ENCODE results near the gene CNGA3. TPM values are rescaled to one million over a fixed set of nuclear protein-coding genes. Genes with fewer than 3 reads are reported as not detected.

Gene CNGA3
- total RNA-seq, 1 experiment from 2014 or later = not detected

DNA sequence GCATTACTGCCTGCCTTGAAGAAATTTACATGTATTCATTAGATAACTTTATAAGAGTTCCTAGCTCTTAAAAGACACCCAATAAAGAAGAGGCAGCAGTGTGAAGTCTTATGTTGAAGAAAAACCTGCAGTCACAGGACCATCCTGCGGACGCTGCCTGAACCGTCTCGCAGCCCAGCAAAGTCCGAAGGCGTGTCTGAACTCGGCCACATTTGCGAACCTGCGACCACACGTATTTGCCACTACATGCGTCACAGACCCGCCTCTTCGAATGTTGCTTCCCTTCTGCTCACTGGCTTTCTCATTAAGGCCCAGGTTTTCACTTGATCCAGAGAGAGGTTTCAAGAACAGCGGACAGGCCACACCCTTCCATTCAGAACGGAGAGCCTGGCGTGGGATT lies 41.2 kb downstream of the CNGA3 start:
- Mint-ChIP-seq H3K4me1 (peaks cover 14 to 17% of the 10 kb centered on the region in 2 experiments), H3K4me3 (no peak overlapping the region), H3K9me3 (no peaks in the 10 kb centered on the region), H3K27ac (no peak overlapping the region), H3K27me3 (ENCODE audit: low read depth) (peaks cover 2% of the 10 kb centered on the region), H3K36me3 (ENCODE audit: insufficient read depth in 1 of 3, low read depth in 3 of 3) (no peaks in the 10 kb centered on the region)
- no peaks in the 10 kb centered on the region for H3K27me3 ChIP-seq (ENCODE audit: insufficient read depth, low read length)
- H4K8ac ChIP-seq (replicated peaks; ENCODE audit: insufficient read length, low read depth, low read length) = no peak overlapping the region
- H2AK5ac ChIP-seq (ENCODE audit: insufficient read length, low read length) = no peak overlapping the region
- H3K9ac ChIP-seq (ENCODE audit: extremely low read depth, insufficient read length, low read length) = no peak overlapping the region
- no peak overlapping the region for H2AFZ ChIP-seq (ENCODE audit: low read length)
- no peak overlapping the region for H2BK15ac ChIP-seq (ENCODE audit: low read depth, low read length)
- H3K56ac ChIP-seq (ENCODE audit: insufficient read length, low read depth, low read length) = no peak overlapping the region
- H2BK120ac ChIP-seq (ENCODE audit: low read depth, low read length, poor library complexity, severe bottlenecking) = no peak overlapping the region
- H3T11ph ChIP-seq (ENCODE audit: low read length) = no peak overlapping the region
- H3K23ac ChIP-seq (ENCODE audit: insufficient read length, low read depth, low read length) = no peak overlapping the region
- H3K79me1 ChIP-seq (ENCODE audit: insufficient read depth, low read depth, low read length, poor library complexity, severe bottlenecking) = no peaks in the 10 kb centered on the region
- no peaks in the 10 kb centered on the region for H3K9me3 ChIP-seq (ENCODE audit: control insufficient read depth, low read depth, low read length)
- H2BK5ac ChIP-seq (ENCODE audit: insufficient read length, low read length) = no peak overlapping the region
- no peak for TF ChIP-seq CTCF (conservative IDR thresholded peaks at IDR 0.05)
- no peaks in the 10 kb centered on the region for H3K23me2 ChIP-seq (ENCODE audit: insufficient read length, low read depth, low read length, poor library complexity, severe bottlenecking)
- H3K14ac ChIP-seq (ENCODE audit: insufficient read depth, low read length) = no peak overlapping the region
- DNase-seq = no peak
- H2BK12ac ChIP-seq (ENCODE audit: insufficient read length, low read depth, low read length) = no peak overlapping the region
- H2BK20ac ChIP-seq (ENCODE audit: low read depth, low read length, poor library complexity, severe bottlenecking) = no peak overlapping the region
- 0 out of 2 replicates have a peak, but pooled peaks cover 2% of the 10 kb centered on the region for H3K79me2 ChIP-seq (ENCODE audit: insufficient read depth, low read length)
- WGBS (ENCODE audit: extremely low coverage, insufficient read length, low lambda C conversion rate) = no CpG with 5 or more reads among the region's 16 CpGs
- no peaks in the 10 kb centered on the region for H4K20me1 ChIP-seq (ENCODE audit: control insufficient read depth, insufficient read depth, insufficient read length)
- no peak overlapping the region for H4K91ac ChIP-seq (ENCODE audit: insufficient read length, low read depth, low read length)
- no peak overlapping the region for H3K4ac ChIP-seq (ENCODE audit: low read depth, low read length)
- no peak overlapping the region for H3K27ac ChIP-seq (ENCODE audit: insufficient read length, low read depth, low read length)
- no peak overlapping the region for H4K5ac ChIP-seq (ENCODE audit: insufficient read length, low read depth, low read length)
- no peak overlapping the region for H3K4me2 ChIP-seq (ENCODE audit: insufficient read depth, insufficient read length, low read length)
- H3K4me1 ChIP-seq (ENCODE audit: insufficient read depth, low read length) = no peaks in the 10 kb centered on the region
- H3K18ac ChIP-seq (ENCODE audit: insufficient read length, low read depth, low read length) = no peak overlapping the region
